ENCODE results near the gene RAB43.
"Not testable (repeated sequence)": the region's sequence is repeated elsewhere in the genome, so short reads cannot be mapped to it uniquely, and the experiment has no call there.

The RAB43 gene

DNA sequence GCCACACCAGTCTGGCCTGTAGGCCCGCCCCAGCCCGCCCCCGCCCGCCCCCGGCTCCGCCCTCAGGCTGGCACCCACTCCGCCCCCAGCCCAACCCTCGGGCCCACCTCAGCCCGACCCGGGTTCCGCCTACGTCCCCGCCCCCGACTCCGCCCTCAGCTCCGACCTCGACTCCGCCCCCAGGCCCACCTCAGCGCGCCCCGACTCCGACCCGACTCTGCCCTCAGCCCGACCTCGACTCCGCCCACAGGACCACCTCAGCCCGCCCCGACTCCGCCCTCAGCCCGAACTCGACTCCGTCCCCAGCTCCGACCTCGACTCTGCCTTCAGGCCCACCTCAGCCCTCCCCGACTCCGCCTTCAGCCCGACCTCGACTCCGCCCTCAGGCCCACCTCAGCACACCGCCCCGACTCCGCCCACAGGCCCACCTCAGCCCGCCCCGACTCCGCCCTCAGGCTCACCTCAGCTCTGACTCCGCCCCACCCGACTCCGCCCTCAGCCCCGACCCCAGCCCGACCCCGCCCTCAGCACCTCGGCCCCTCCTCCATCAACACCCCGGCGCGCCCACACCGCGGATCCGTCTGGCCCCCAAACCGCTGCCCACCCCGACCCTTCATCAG, at the start of gene RAB43:
RAB43 (minus strand) TSS at position 13 of the 620 bp plus-strand sequence. CDS start 315 bp downstream, outside the sequence.
- DNase-seq, result peak in 52 of 56 donors; percentile 30 to 90 (median 72)

- DNase-seq, result no peak
Observed at GRCh38 chr3:129166579-129167332, 45.2 kb upstream of the RAB43 start.

GRCh38 chr3:129165594-129165993, 44.0 kb upstream of the RAB43 start:
- DNase-seq, result not testable (repeated sequence)

DNA sequence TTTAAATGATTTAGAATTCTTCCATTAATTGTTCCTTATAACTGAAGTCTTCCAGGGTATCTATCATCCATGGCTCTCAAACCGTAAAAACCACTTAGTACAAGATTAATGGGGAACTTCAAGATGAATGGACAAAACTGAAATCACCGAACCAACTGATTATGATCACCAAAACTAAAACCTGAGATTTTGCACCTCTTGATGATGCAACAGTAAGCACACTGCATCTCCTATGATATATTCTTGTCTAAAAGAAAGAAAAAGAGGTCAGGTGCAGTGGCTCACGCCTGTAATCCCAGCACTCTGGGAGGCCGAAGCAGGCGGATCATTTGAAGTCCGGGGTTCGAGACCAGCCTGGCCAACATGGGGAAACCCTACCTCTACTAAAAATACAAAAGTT, 42.9 kb upstream of the RAB43 start:
- DNase-seq, result no peak

GRCh38 chr3:129162729-129163579, 41.4 kb upstream of the RAB43 start:
- DNase-seq, result no peak

GRCh38 chr3:129161860-129162271, 40.3 kb upstream of the RAB43 start:
- peak in 3 of 56 donors; percentile 8 to 39 (median 23) for DNase-seq

DNA sequence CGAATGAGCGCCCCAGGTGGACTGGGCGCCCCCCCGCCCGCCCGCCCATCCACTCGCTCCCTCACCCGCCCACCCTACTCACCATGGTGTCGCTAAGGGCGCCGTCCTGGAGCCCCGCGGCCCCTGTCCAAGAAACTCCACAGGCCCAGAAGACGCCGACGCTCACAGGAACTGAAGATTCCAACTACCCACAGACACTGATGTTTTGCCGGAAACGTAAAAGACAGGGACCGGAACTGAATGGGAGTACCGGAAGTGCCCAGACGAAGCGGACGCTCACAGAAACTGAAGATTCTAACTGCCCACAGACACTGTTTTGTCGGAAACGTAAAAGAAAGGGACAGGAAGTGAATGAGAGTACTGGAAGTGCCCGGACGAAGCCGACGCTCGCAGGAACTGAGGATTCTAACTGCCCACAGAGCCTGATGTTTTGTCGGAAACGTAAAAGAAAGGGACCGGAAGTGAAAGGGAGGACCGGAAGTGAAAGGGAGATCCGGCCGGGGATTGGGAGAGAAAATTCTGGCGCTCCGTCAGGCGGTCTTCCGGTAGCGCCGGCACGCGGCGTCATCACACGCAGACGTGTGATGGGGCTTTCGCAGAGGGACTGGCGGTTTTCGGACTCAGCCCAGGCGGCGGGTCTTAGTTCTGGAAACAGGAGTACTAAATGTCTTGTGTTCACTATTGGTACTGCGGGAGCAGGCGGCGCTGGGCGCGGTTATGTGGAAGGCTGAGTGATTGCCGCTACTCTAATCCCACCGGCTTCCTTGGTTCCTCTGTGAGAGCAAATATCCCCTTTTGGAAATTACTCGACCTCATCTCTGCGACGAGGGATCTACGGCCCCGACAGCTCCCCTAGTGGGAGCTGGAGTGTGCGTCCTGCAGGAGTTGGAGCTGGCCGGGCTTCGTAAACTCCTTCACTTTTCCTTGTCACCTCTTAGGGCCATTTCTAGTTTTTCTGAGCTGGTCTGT, 39.6 kb upstream of the RAB43 start, which contains the start of gene ISY1:
ISY1 (minus strand) TSS at position 173 of the 969 bp plus-strand sequence; CDS start at position 85, 88 bp downstream.
- peak; percentile 54 to 96 (median 86) for DNase-seq

GRCh38 chr3:129144786-129145185, 23.2 kb upstream of the RAB43 start:
- no peak for DNase-seq

GRCh38 chr3:129141011-129141410, 19.4 kb upstream of the RAB43 start:
- DNase-seq, result not testable (repeated sequence)

- DNase-seq, result no peak
Observed at GRCh38 chr3:129139911-129140310, 18.3 kb upstream of the RAB43 start.

DNA sequence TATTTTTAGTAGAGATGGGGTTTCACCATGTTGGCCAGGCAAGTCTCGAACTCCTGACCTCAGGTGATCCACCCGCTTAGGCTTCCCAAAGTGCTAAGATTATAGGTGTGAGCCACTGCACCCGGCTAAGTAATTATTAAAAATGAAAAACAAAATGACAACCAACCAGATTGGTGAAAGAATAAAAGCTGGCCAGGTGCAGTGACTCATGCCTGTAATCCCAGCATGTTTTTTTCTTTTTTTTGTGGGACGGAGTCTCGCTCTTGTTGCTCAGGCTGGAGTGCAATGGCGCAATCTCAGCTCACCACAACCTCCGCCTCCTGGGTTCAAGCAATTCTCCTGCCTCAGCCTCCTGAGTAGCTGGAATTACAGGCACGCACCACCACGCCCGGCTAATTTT, 14.7 kb upstream of the RAB43 start:
- DNase-seq, result not testable (repeated sequence)

DNA sequence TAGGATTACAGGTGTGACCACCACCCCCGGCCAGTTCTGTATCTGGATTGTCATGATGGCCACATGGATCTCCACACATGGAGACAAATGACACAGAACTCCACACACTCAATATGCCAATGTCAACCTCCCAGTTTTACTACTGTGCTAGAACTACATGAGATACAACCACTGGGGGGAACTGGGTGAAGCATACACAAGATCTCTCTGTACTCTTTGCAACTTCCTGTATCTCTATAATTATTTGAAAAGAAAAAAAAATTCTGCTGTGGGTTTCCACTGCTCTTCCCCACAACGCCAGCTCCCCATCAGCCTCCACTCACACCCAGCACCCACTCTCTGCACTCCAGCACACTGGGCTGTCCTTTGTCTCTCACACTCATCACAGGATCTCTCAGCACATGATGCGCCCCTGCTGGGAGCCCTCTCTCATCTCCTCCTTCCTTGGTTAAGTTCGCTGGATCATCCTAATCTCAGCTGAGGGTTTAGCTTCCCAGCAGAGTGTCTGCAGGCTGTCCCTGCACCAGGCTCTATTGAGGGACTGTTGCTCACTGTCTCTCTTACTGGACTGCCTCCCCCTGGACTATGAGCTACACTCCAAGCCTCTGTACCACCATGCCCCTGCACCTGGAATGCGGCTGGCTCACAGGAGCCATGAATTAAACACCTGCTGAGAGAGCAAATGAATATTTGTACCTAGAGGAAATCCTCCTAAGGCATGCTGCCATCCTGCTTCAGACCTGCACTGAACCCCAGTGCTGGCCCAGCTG, 10.7 kb upstream of the RAB43 start:
- DNase-seq, result peak in 1 of 56 donors; percentile 36

DNA sequence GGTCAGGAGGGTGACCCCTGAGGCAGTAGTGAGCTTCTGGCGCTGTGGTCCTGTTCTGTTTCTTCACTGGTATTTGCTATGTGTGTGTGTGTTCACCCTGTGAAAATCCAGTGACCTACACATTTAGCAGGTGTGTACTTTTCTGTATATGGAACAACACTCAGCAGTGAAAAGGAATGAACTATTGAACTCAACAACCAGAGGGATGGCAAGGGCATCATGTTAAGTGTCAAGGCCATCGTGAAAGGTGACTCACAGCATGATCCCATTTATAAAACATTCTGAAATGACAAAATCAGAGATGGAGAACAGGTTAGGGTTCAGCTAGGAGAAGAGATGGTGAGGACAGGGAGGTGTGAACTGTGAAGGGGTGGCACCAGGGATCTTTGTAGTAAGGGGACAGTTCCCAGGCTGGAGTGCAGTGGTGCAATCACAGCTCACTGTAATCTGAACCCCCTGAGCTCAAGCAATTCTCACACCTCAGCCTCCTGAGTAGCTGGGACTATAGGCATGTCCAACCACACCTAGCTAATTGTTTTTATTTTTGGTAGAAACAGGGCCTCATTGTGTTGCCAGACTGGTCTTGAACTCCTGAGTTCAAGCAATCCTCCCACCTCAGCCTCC, 10.0 kb upstream of the RAB43 start:
- no peak for DNase-seq

DNA sequence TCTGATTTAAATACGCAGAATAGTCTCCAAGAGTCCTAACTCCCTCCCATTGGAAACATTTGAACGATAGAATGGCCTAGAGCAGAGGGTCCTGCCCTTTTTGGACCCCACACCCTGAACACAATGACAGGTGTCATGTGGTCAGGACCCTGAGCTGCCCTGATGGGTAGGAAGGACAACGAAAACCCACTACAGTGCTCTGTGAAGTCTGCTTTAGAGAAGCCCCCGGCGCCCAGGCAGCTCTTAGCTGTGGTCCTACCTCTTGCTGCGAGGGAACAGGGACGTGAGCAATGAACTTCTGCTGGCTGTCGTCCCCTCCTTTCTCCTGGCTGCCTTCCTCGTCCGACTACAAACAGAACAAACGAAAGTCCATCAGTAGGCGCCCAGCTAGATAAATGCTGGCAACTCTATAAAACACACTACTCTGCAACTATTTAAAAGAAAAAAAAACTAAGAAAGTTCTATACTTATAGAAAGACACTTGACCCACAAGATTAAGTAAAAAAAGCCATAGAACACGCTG, 8.7 kb upstream of the RAB43 start:
- no peak for DNase-seq

DNA sequence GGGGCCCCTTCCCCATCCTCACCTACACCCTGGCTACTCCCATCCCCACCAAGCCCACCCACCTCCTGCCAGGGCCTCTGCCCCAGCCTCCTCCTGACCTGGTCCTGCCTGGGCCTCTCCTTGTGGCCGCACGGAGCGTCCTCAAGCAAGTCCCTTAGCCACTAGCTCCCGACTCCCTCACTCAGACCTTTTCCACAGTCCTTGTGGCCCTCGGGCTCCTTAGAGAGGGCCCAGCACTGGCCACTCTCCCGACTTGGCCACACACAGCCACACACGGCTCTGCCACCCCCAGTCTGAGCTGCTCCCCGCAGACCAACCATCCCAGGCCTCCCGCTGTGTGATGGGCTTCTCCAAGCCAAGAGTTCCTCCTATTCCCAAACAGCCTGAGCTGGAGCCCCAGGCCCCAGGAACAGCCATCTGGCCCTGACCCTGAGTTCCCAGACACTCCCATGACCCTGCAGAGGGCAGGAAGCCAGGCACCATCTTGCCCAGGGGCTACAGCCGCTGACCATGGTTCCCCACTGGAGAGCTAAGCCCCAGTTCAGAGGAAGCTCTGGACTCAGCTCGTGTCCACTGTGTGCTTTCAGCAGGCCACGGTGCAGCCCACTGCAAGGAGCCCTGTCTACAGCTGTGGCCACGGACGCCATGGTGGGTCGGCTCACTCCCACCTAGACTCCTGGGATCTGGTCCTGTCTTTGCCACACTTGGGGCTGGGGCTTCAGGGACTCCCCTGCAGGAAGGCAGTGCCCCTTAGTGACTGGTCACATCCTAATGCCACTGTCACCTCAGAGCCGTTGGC, 7.0 kb upstream of the RAB43 start:
- DNase-seq, result no peak

DNA sequence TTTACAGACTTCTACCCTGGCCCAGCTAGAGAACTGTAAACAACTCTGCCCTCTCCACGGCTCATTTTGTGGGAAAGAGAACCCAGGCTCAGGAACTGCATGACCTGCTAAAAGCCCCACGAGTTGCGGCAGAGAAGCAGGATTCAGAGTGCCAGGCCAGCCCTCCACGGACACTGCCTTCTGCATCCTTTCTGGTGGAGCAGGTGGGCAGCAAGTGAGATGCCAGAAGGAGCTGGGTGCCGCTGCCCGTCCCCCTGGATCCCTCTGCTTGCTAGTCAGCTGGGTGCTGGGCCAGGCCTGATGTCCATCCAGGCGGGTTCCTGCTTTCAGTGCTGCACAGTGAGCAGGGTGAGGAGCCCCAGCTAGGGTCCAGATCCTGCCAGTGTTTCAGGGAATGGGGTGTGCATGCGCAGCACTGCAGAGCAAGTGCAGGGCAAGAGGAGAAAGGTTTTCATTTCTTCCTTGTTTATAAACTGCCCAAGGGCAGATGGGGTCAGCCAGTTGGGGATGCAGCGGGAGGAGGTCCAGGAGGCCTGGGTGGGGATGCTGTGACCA, 5.2 kb upstream of the RAB43 start:
- no peak for DNase-seq

DNA sequence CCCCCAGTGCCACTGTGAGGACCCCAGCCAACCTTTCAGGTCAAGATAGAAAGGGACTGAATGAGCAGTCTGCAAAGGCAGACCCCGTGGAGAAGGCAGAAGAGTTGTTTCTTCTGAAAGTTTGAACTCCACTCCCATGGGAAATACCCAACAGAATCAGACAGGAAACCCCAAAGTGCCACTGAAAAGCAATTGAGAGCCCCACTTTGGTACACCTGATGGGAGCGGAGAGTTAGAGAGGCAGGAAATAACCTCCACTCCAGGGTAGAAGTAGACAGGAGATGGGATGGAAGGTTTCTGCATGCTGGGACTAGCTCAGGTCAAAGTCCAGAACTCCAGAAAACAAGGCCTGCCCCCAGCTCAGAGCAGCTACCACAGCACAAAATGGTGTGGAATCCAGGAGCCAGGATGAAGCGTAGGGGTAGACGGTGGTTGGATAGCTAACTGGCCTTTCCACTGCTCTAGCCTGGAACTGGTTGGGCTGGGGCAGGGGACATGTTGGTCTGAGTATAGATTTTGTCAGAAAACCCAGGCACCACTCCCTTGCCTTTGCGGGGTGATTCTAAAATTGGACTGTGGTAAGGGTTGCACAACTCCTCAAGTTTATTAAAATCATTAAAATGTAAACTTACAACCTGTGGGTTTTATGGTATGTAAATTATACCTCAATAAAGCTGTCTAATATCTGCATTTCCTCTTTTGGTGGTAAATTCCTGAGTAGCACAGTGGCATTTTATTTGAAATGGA, 1.9 kb upstream of the RAB43 start:
- DNase-seq, result no peak
